Spleen (tissue), 7 donors: ENCODE measurements around the gene ATP6V0E1.

Experiments
- CTCF ChIP-seq, 11 experiments: fragments of 200-600 bp in 7 of 11; fragments of 450-650 bp in 4 of 11; sonication (generic) in 4 of 11; IDR thresholded peaks in 8 of 11; conservative IDR thresholded peaks in 3 of 11; 1 replicate in 7 of 11; 2 replicates in 4 of 11; pipeline versions ENCODE4 v1.4.0 to v1.8.0; 2016 to 2021; ENCODE audit warnings: antibody characterized with exemption in 11 of 11, inconsistent platforms in 4 of 11, mild to moderate bottlenecking in 1 of 11
- POLR2A ChIP-seq, 3 donors: fragments of 450-650 bp; IDR thresholded peaks; one replicate each; pipeline ENCODE4 v1.5.1; 2017; ENCODE audit warnings: antibody characterized with exemption in 3 of 3, mild to moderate bottlenecking in 1 of 3
- POLR2AphosphoS5 ChIP-seq, 3 donors: sonication (generic); formaldehyde crosslinking; IDR thresholded peaks; one replicate each; pipeline ENCODE4 v1.5.1; 2017; ENCODE audit warnings: antibody characterized with exemption in 3 of 3
- donor health status: DM: no; HTN: no; CAD: no; lungs with moderate emphysema.
- donor health status: DM: no; HTN: no; CAD: no.
- donor health status: DM: no; HTN: no; CAD: no.

DNA sequence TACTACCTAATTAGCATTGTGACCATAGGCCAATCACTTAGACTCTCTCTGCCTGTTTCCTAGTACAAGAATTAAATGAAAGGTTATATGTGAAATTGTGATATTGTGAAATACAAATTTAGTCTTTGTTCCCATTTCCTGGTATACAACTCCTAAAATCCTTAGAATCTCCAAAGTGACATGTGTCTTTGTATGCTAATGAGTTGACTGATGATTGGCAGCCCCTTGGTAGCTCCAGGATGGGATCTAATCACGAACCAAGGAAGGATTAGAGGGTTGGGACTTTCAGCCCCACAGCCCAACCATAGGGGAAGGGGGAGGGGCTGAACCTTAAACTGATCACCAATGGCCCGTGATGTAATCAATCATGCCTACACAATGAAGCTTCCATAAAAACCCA lies 31.6 kb downstream of the ATP6V0E1 start:
- no peak for TF ChIP-seq CTCF (IDR thresholded peaks at IDR 0.05 in 8 of 11, conservative IDR thresholded peaks at IDR 0.05 in 3 of 11)
- TF ChIP-seq POLR2AphosphoS5 (IDR thresholded peaks at IDR 0.05): no peak
- no peak for TF ChIP-seq POLR2A (IDR thresholded peaks at IDR 0.05)
